GM23338 (cell line): ENCODE results near the gene DCLK3. TPM values are rescaled to one million over a fixed set of nuclear protein-coding genes. Genes with fewer than 3 reads are reported as not detected.

ENCODE experiments used
- ATAC-seq: fragments of 200-7000 bp; cut with Tn5 transposase; 3 replicates; pipeline ENCODE4 v1.9.1; 2020
- DNase-seq: peaks from one replicate; pipeline ENCODE4 v3.0.0-alpha.2; 2015; ENCODE audit warnings: low spot score
- H2AFZ ChIP-seq: fragments of 200-600 bp; sonication (generic); 2 replicates; pipeline ENCODE4 v1.8.0; 2016; ENCODE audit warnings: antibody characterized with exemption, mild to moderate bottlenecking, moderate library complexity
- H3F3A ChIP-seq: fragments of 200-600 bp; sonication (generic); replicated peaks from 2 replicates; pipeline ENCODE4 v1.8.0; 2017; ENCODE audit warnings: antibody characterized with exemption, mixed run types, low read depth
- H3K27ac ChIP-seq: fragments of 200-600 bp; sonication (generic); 2 replicates; pipeline ENCODE4 v1.6.1; 2016; ENCODE audit warnings: low read depth
- H3K27me3 ChIP-seq: fragments of 200-600 bp; sonication (generic); 2 replicates; pipeline ENCODE4 v1.8.0; 2016; ENCODE audit warnings: mild to moderate bottlenecking, mixed run types, moderate library complexity; ENCODE audit not compliant: insufficient read depth
- H3K36me3 ChIP-seq: fragments of 200-600 bp; sonication (generic); 2 replicates; pipeline ENCODE4 v1.8.0; 2016; ENCODE audit warnings: mild to moderate bottlenecking; ENCODE audit not compliant: insufficient read depth
- H3K4me1 ChIP-seq: fragments of 200-600 bp; sonication (generic); 2 replicates; pipeline ENCODE4 v1.8.0; 2016; ENCODE audit warnings: mild to moderate bottlenecking, moderate library complexity; ENCODE audit not compliant: insufficient read depth
- H3K4me2 ChIP-seq: fragments of 200-600 bp; sonication (generic); 2 replicates; pipeline ENCODE4 v1.7.1; 2017; ENCODE audit warnings: mixed run types
- H3K4me3 ChIP-seq: fragments of 200-600 bp; sonication (generic); 2 replicates; pipeline ENCODE4 v1.6.1; 2016; ENCODE audit warnings: mixed run types
- H3K79me2 ChIP-seq: fragments of 200-600 bp; sonication (generic); replicated peaks from 2 replicates; pipeline ENCODE4 v1.8.0; 2017; ENCODE audit warnings: mild to moderate bottlenecking; ENCODE audit not compliant: insufficient read depth
- H3K9me2 ChIP-seq: fragments of 200-600 bp; sonication (generic); 2 replicates; pipeline ENCODE4 v1.8.0; 2017; ENCODE audit not compliant: insufficient read depth
- H4K20me1 ChIP-seq: fragments of 200-600 bp; sonication (generic); replicated peaks from 2 replicates; pipeline ENCODE4 v1.8.0; 2017; ENCODE audit warnings: mild to moderate bottlenecking; ENCODE audit not compliant: insufficient read depth
- H3K27ac Mint-ChIP-seq: 2 replicates; pipeline ENCODE4 v1.8.0; 2020; ENCODE audit warnings: inconsistent platforms, mild to moderate bottlenecking, moderate library complexity, mixed read lengths
- H3K27me3 Mint-ChIP-seq: 3 replicates; pipeline ENCODE4 v1.8.0; 2022; ENCODE audit warnings: low read depth, mild to moderate bottlenecking, moderate library complexity, mixed read lengths, inconsistent platforms; ENCODE audit not compliant: insufficient read depth, poor library complexity
- H3K36me3 Mint-ChIP-seq: 3 replicates; pipeline ENCODE4 v1.8.0; 2021; ENCODE audit warnings: low read depth, mild to moderate bottlenecking, inconsistent platforms, moderate library complexity, mixed read lengths
- H3K4me1 Mint-ChIP-seq: 3 replicates; pipeline ENCODE4 v1.8.0; 2020; ENCODE audit warnings: mild to moderate bottlenecking, inconsistent platforms, mixed read lengths
- H3K4me3 Mint-ChIP-seq: 3 replicates; pipeline ENCODE4 v1.8.0; 2021; ENCODE audit warnings: moderate library complexity, mild to moderate bottlenecking, inconsistent platforms, mixed read lengths
- H3K9me3 Mint-ChIP-seq: 3 replicates; pipeline ENCODE4 v1.8.0; 2020; ENCODE audit warnings: moderate library complexity, mild to moderate bottlenecking, inconsistent platforms, mixed read lengths
- CREB1 ChIP-seq: fragments of 250-450 bp; sonication (Bioruptor Pico); IDR thresholded peaks from 2 replicates; pipeline ENCODE4 v1.5.0; 2020; ENCODE audit warnings: low read depth, mild to moderate bottlenecking, moderate library complexity
- CTCF ChIP-seq, 2 experiments: fragments of 200-600 bp in 1 of 2; sonication (generic) in 1 of 2; conservative IDR thresholded peaks; 2 replicates each; pipeline versions ENCODE4 v1.5.1 to v1.6.1; 2016 to 2017; ENCODE audit warnings: antibody characterized with exemption in 2 of 2, low read depth in 2 of 2, mild to moderate bottlenecking in 2 of 2, moderate library complexity in 1 of 2
- EZH2 ChIP-seq: fragments of 200-600 bp; sonication (generic); IDR thresholded peaks from one replicate; pipeline ENCODE4 v1.8.0; 2017; ENCODE audit warnings: antibody characterized with exemption, mild to moderate bottlenecking, low read depth; ENCODE audit not compliant: unreplicated experiment
- EZH2phosphoT487 ChIP-seq: fragments of 200-600 bp; sonication (generic); IDR thresholded peaks from one replicate; pipeline ENCODE4 v1.8.1; 2018; ENCODE audit warnings: antibody characterized with exemption; ENCODE audit not compliant: unreplicated experiment
- JUNB ChIP-seq: IDR thresholded peaks from one replicate; pipeline ENCODE4 v1.6.1; 2016; ENCODE audit warnings: antibody characterized with exemption; ENCODE audit not compliant: unreplicated experiment
- NANOG ChIP-seq: IDR thresholded peaks from 2 replicates; pipeline ENCODE4 v1.6.1; 2016; ENCODE audit warnings: antibody characterized with exemption, borderline replicate concordance
- POLR2AphosphoS5 ChIP-seq: IDR thresholded peaks from 2 replicates; pipeline ENCODE4 v1.6.1; 2016; ENCODE audit warnings: antibody characterized with exemption, low read depth
- STAT1 ChIP-seq: IDR thresholded peaks from one replicate; pipeline ENCODE4 v1.6.1; 2016; ENCODE audit warnings: antibody characterized with exemption; ENCODE audit not compliant: unreplicated experiment
- ZNF114 ChIP-seq: fragments of 250-450 bp; sonication (Bioruptor Pico); IDR thresholded peaks from 2 replicates; pipeline ENCODE4 v1.5.0; 2020; ENCODE audit warnings: mild to moderate bottlenecking, moderate library complexity
- ZNF331 ChIP-seq: fragments of 250-450 bp; sonication (Bioruptor Pico); IDR thresholded peaks from 2 replicates; pipeline ENCODE4 v1.5.0; 2020; ENCODE audit warnings: low read depth, mild to moderate bottlenecking, moderate library complexity
- polyA plus RNA-seq: library from polyadenylated mRNA; unstranded; fragments of >200 nt; fragmentation: Nextera tagmentation; extraction: Ambion mirVana; gene quantifications from 2 replicates; pipeline ENCODE4 v1.2.1, GENCODE V29; 2016
- total RNA-seq: library from RNA; depleted of rRNA; stranded (reverse); fragments of >200 nt; shearing (Covaris generic); gene quantifications from 2 replicates; pipeline ENCODE4 v1.2.3, GENCODE V29; 2014
- TF ChIP-seq, protein P1 (sequence below): IDR thresholded peaks from 2 replicates; pipeline ENCODE4 v1.6.1; 2016; ENCODE audit warnings: antibody characterized with exemption
- TF ChIP-seq, protein P2 (sequence below): fragments of 250-450 bp; sonication (Bioruptor Pico); IDR thresholded peaks from 2 replicates; pipeline ENCODE4 v1.5.0; 2020; ENCODE audit warnings: mild to moderate bottlenecking, moderate library complexity
- TF ChIP-seq, protein P3 (sequence below): IDR thresholded peaks from one replicate; pipeline ENCODE4 v1.6.1; 2018; ENCODE audit warnings: antibody characterized with exemption; ENCODE audit not compliant: unreplicated experiment

Gene DCLK3
- total and polyA plus RNA-seq, 2 experiments from 2014 or later, result 0.40 to 0.66 TPM

GRCh38 chr3:36800533-36801116 lies 36.3 kb upstream of the DCLK3 start:
- Histone ChIP-seq H3K4me2 (peak overlapping the region; percentile 15; the same call in 1 of the 2 replicates), H3K9me2 (peaks cover 4% of the 10 kb centered on the region; the same call in 1 of the 2 replicates), H3K27ac (no peak overlapping the region), H3K4me1 (peaks cover 7% of the 10 kb centered on the region; the same call in 1 of the 2 replicates), H3K4me3 (no peak overlapping the region), H3F3A (no peaks in the 10 kb centered on the region), H4K20me1 (no peaks in the 10 kb centered on the region), H3K27me3 (no peaks in the 10 kb centered on the region), H3K79me2 (no peaks in the 10 kb centered on the region), H3K36me3 (no peaks in the 10 kb centered on the region), H2AFZ (0 out of 2 replicates have a peak overlapping the region, but pooled peaks have one; percentile 30)
- Mint-ChIP-seq H3K27me3 (peaks cover 2% of the 10 kb centered on the region), H3K36me3 (no peaks in the 10 kb centered on the region), H3K4me1 (peaks cover 14% of the 10 kb centered on the region), H3K4me3 (no peak overlapping the region), H3K9me3 (peaks cover 5% of the 10 kb centered on the region; the same call in 1 of the 3 replicates), H3K27ac (no peak overlapping the region)
- no peak for TF ChIP-seq CTCF (conservative IDR thresholded peaks at IDR 0.05; ENCODE audit: low read depth in 2 of 2)
- TF ChIP-seq, protein P1, sequence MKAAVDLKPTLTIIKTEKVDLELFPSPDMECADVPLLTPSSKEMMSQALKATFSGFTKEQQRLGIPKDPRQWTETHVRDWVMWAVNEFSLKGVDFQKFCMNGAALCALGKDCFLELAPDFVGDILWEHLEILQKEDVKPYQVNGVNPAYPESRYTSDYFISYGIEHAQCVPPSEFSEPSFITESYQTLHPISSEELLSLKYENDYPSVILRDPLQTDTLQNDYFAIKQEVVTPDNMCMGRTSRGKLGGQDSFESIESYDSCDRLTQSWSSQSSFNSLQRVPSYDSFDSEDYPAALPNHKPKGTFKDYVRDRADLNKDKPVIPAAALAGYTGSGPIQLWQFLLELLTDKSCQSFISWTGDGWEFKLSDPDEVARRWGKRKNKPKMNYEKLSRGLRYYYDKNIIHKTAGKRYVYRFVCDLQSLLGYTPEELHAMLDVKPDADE, result no peak
- TF ChIP-seq, protein P2, sequence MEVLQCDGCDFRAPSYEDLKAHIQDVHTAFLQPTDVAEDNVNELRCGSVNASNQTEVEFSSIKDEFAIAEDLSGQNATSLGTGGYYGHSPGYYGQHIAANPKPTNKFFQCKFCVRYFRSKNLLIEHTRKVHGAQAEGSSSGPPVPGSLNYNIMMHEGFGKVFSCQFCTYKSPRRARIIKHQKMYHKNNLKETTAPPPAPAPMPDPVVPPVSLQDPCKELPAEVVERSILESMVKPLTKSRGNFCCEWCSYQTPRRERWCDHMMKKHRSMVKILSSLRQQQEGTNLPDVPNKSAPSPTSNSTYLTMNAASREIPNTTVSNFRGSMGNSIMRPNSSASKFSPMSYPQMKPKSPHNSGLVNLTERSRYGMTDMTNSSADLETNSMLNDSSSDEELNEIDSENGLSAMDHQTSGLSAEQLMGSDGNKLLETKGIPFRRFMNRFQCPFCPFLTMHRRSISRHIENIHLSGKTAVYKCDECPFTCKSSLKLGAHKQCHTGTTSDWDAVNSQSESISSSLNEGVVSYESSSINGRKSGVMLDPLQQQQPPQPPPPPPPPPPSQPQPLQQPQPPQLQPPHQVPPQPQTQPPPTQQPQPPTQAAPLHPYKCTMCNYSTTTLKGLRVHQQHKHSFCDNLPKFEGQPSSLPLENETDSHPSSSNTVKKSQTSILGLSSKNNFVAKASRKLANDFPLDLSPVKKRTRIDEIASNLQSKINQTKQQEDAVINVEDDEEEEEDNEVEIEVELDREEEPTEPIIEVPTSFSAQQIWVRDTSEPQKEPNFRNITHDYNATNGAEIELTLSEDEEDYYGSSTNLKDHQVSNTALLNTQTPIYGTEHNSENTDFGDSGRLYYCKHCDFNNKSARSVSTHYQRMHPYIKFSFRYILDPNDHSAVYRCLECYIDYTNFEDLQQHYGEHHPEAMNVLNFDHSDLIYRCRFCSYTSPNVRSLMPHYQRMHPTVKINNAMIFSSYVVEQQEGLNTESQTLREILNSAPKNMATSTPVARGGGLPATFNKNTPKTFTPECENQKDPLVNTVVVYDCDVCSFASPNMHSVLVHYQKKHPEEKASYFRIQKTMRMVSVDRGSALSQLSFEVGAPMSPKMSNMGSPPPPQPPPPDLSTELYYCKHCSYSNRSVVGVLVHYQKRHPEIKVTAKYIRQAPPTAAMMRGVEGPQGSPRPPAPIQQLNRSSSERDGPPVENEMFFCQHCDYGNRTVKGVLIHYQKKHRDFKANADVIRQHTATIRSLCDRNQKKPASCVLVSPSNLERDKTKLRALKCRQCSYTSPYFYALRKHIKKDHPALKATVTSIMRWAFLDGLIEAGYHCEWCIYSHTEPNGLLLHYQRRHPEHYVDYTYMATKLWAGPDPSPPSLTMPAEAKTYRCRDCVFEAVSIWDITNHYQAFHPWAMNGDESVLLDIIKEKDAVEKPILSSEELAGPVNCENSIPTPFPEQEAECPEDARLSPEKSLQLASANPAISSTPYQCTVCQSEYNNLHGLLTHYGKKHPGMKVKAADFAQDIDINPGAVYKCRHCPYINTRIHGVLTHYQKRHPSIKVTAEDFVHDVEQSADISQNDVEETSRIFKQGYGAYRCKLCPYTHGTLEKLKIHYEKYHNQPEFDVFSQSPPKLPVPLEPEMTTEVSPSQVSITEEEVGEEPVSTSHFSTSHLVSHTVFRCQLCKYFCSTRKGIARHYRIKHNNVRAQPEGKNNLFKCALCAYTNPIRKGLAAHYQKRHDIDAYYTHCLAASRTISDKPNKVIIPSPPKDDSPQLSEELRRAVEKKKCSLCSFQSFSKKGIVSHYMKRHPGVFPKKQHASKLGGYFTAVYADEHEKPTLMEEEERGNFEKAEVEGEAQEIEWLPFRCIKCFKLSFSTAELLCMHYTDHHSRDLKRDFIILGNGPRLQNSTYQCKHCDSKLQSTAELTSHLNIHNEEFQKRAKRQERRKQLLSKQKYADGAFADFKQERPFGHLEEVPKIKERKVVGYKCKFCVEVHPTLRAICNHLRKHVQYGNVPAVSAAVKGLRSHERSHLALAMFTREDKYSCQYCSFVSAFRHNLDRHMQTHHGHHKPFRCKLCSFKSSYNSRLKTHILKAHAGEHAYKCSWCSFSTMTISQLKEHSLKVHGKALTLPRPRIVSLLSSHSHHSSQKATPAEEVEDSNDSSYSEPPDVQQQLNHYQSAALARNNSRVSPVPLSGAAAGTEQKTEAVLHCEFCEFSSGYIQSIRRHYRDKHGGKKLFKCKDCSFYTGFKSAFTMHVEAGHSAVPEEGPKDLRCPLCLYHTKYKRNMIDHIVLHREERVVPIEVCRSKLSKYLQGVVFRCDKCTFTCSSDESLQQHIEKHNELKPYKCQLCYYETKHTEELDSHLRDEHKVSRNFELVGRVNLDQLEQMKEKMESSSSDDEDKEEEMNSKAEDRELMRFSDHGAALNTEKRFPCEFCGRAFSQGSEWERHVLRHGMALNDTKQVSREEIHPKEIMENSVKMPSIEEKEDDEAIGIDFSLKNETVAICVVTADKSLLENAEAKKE (CRISPR knock-in tag), result no peak
- no peak for TF ChIP-seq JUNB
- TF ChIP-seq, protein P3, sequence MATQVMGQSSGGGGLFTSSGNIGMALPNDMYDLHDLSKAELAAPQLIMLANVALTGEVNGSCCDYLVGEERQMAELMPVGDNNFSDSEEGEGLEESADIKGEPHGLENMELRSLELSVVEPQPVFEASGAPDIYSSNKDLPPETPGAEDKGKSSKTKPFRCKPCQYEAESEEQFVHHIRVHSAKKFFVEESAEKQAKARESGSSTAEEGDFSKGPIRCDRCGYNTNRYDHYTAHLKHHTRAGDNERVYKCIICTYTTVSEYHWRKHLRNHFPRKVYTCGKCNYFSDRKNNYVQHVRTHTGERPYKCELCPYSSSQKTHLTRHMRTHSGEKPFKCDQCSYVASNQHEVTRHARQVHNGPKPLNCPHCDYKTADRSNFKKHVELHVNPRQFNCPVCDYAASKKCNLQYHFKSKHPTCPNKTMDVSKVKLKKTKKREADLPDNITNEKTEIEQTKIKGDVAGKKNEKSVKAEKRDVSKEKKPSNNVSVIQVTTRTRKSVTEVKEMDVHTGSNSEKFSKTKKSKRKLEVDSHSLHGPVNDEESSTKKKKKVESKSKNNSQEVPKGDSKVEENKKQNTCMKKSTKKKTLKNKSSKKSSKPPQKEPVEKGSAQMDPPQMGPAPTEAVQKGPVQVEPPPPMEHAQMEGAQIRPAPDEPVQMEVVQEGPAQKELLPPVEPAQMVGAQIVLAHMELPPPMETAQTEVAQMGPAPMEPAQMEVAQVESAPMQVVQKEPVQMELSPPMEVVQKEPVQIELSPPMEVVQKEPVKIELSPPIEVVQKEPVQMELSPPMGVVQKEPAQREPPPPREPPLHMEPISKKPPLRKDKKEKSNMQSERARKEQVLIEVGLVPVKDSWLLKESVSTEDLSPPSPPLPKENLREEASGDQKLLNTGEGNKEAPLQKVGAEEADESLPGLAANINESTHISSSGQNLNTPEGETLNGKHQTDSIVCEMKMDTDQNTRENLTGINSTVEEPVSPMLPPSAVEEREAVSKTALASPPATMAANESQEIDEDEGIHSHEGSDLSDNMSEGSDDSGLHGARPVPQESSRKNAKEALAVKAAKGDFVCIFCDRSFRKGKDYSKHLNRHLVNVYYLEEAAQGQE, result no peak
- TF ChIP-seq CREB1 (CRISPR knock-in tag), result no peak
- no peak for TF ChIP-seq NANOG
- no peak for TF ChIP-seq POLR2AphosphoS5
- no peak for TF ChIP-seq EZH2
- TF ChIP-seq STAT1, result no peak
- no peak for TF ChIP-seq EZH2phosphoT487
- no peak for TF ChIP-seq ZNF114 (CRISPR knock-in tag)
- TF ChIP-seq ZNF331 (CRISPR knock-in tag), result no peak
- DNase-seq, result no peak
- no peak for ATAC-seq
